K562 (cell line): ENCODE data around the gene NECTIN4. TPM values are rescaled to one million over a fixed set of nuclear protein-coding genes. Genes with fewer than 3 reads are reported as not detected.
A peak's percentile ranks its signal among the peaks of the same experiment; 100 is the strongest.

ENCODE experiments used
- ARID1B ChIP-seq: fragments of 450-650 bp; IDR thresholded peaks from 2 replicates; pipeline ENCODE4 v1.6.1; 2016; ENCODE audit warnings: antibody characterized with exemption, mild to moderate bottlenecking, inconsistent platforms
- ARNT ChIP-seq, 2 experiments: fragments of 450-650 bp; IDR thresholded peaks; 2 replicates each; pipeline ENCODE4 v1.6.1; 2016; ENCODE audit warnings: mild to moderate bottlenecking in 1 of 2
- DACH1 ChIP-seq: fragments of 450-650 bp; IDR thresholded peaks from 2 replicates; pipeline ENCODE4 v1.6.1; 2018; ENCODE audit not compliant: partially characterized antibody
- HDAC2 ChIP-seq: fragments of 450-650 bp; IDR thresholded peaks from 2 replicates; pipeline ENCODE4 v1.6.1; 2016; ENCODE audit warnings: mild to moderate bottlenecking
- IRF9 ChIP-seq: fragments of 450-650 bp; IDR thresholded peaks from 2 replicates; pipeline ENCODE4 v1.6.1; 2016; ENCODE audit warnings: missing biosample characterization, missing genetic modification characterization
- RFX7 ChIP-seq: fragments of 250-450 bp; sonication (Bioruptor Pico); IDR thresholded peaks from 2 replicates; pipeline ENCODE4 v1.5.1; 2021; ENCODE audit warnings: mild to moderate bottlenecking
- SIX5 ChIP-seq, 2 experiments: IDR thresholded peaks; 2 replicates each; pipeline ENCODE4 v1.6.1; 2011; ENCODE audit warnings: low read length in 2 of 2, borderline replicate concordance in 1 of 2, low read depth in 1 of 2, mild to moderate bottlenecking in 1 of 2, moderate library complexity in 1 of 2; ENCODE audit not compliant: insufficient read depth in 1 of 2
- SMAD4 ChIP-seq: fragments of 250-450 bp; sonication (Bioruptor Pico); conservative IDR thresholded peaks from 2 replicates; pipeline ENCODE4 v1.8.0; 2021; ENCODE audit warnings: inconsistent platforms, mild to moderate bottlenecking, moderate library complexity
- SMARCB1 ChIP-seq: IDR thresholded peaks from 2 replicates; pipeline ENCODE4 v1.6.1; 2011; ENCODE audit warnings: improper control_type of control experiment, low read depth; ENCODE audit not compliant: insufficient read length
- THAP7 ChIP-seq: fragments of 250-450 bp; sonication (Bioruptor Pico); IDR thresholded peaks from 2 replicates; pipeline ENCODE4 v1.5.0; 2021
- ZBTB2 ChIP-seq: fragments of 450-650 bp; IDR thresholded peaks from 2 replicates; pipeline ENCODE4 v1.6.1; 2016; ENCODE audit warnings: antibody characterized with exemption
- ZKSCAN1 ChIP-seq: fragments of 150-350 bp; IDR thresholded peaks from 2 replicates; pipeline ENCODE4 v1.6.1; 2016; ENCODE audit warnings: low read depth, low read length
- ZNF217 ChIP-seq: sonication (generic); formaldehyde crosslinking; IDR thresholded peaks from 2 replicates; pipeline ENCODE4 v1.8.0; 2022; ENCODE audit warnings: mild to moderate bottlenecking, missing genetic modification reagents
- ZNF655 ChIP-seq: fragments of 250-450 bp; sonication (Bioruptor Pico); IDR thresholded peaks from 2 replicates; pipeline ENCODE4 v1.5.0; 2021
- polyA plus RNA-seq, 8 experiments: library from polyadenylated mRNA; depleted of rRNA in 4 of 8; stranded (reverse) in 5 of 8; unstranded in 3 of 8; fragments of >200 nt; fragmentation: Nextera tagmentation in 2 of 8; fragmentation: Illumina TruSeq in 1 of 8; extraction: Ambion mirVana in 2 of 8; extraction: Trizol in 1 of 8; gene quantifications; 2 replicates each; pipeline versions ENCODE4 v1.2.1 to v1.2.3, GENCODE V29; 2011 to 2014; ENCODE audit warnings: inconsistent platforms in 1 of 8, missing spikeins in 1 of 8
- total RNA-seq, 7 experiments: library from RNA; depleted of rRNA in 6 of 7; stranded (reverse); fragments of >200 nt in 6 of 7; fragmentation: Illumina TruSeq in 2 of 7; extraction: Trizol in 2 of 7; gene quantifications; 2 replicates each; pipeline versions ENCODE4 v1.2.1 to v1.2.3, GENCODE V29; 2011 to 2021; ENCODE audit warnings: low replicate concordance in 1 of 7

Gene NECTIN4
- total and polyA plus RNA-seq, 9 of the 15 experiments (the other 6 are each of a cell fraction or from before 2014, with no cell fraction given): 0.01 to 0.09 TPM; not detected in 7

GRCh38 chr1:161082996-161083747 is 6.2 kb downstream of the NECTIN4 start (continued):
- TF ChIP-seq ZBTB2 (no peak), DACH1 (no peak), THAP7 (no peak), SMARCB1 (no peak), RFX7 (CRISPR knock-in tag) (no peak), ZNF655 (no peak), IRF9 (tag) (0 out of 2 replicates have a peak, but pooled peaks have one; percentile 50), SIX5 (IDR thresholded peaks at IDR 0.05; ENCODE audit: borderline replicate concordance in 1 of 2, insufficient read depth in 1 of 2, low read depth in 1 of 2, low read length in 2 of 2) (no peak), ZKSCAN1 (0 out of 2 replicates have a peak, but pooled peaks have one; percentile 22), SMAD4 (CRISPR knock-in tag) (peak; percentile 67; the same call in 1 of the 2 replicates), ZNF217 (CRISPR knock-in tag) (no peak), ARNT (IDR thresholded peaks at IDR 0.05) (no peak), ARID1B (peak; percentile 66), HDAC2 (peak; percentile 15; the same call in 1 of the 2 replicates)
